Nephron (organoid): Measurements from ENCODE around the gene ZMIZ1.

Experiments used
- H3K27ac Mint-ChIP-seq, 3 experiments: 2 replicates each; pipeline ENCODE4 v1.8.0; 2020; ENCODE audit warnings: mixed read lengths in 3 of 3, mild to moderate bottlenecking in 2 of 3, moderate library complexity in 1 of 3
- H3K27me3 Mint-ChIP-seq: 2 replicates; pipeline ENCODE4 v1.8.0; 2021; ENCODE audit warnings: low read depth, mild to moderate bottlenecking, moderate library complexity, mixed read lengths
- H3K36me3 Mint-ChIP-seq: 2 replicates; pipeline ENCODE4 v1.8.0; 2020; ENCODE audit warnings: low read depth, mixed read lengths
- H3K4me1 Mint-ChIP-seq: 2 replicates; pipeline ENCODE4 v1.8.0; 2020; ENCODE audit warnings: mixed read lengths
- H3K4me3 Mint-ChIP-seq, 3 experiments: 2 replicates each; pipeline ENCODE4 v1.8.0; 2020; ENCODE audit warnings: mild to moderate bottlenecking in 3 of 3, mixed read lengths in 3 of 3, moderate library complexity in 2 of 3
- H3K9me3 Mint-ChIP-seq: 2 replicates; pipeline ENCODE4 v1.8.0; 2020; ENCODE audit warnings: mixed read lengths
- TF ChIP-seq, protein P1 (sequence below), 3 experiments: fragments of 200-600 bp; sonication (generic); IDR thresholded peaks; one replicate each; pipeline ENCODE4 v1.5.0; 2021; ENCODE audit warnings: antibody characterized with exemption in 3 of 3; ENCODE audit not compliant: unreplicated experiment in 3 of 3

The ZMIZ1 gene

DNA sequence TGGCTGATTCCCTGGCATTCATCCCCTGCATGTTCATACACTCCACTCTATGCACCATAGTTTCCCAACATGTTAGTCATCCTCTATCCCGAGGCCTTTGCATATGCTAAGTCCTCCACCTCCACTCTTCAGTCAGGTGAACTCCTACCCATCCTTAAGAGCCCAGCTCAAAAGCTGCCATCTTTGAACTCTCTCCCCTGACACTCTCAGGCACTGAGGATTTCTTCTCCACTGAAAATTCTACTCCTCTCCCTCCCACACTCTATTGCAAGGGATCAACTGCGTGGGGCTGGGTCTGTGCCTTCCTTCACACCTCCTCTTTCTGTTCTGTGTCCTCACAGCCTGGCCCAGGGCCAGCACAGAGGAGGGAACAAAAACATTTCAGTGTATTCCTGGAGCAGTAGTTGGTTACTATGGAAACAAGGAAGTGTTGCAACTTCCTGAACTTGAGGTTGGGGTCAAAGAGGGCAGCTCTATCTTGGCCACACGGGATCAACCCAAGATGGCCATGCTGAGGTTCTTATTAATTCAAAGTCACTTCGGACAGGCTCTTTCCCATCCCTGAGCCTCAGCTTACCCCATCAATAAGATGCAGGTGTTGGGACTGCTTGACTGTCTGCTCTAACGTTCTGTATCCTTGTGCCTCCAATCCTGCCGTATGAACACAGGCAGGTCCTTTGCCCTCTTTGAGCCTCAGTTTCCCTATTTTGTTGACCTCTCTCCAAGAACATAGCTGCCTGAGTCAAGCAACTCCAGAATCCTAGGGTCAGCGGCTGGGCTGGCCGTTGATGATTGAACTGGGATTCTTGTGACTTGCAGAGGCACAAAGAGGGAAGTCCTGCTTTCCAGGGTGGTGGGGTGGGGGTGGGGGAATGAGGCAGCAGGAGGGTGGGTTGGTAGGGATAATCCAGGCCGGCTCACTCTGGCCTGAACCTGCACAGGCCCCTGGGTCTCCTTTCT, 15.5 kb downstream of the ZMIZ1 start:
- Mint-ChIP-seq H3K27ac (peak overlapping the region; percentile 70 to 87 (median 73)), H3K4me3 (peak overlapping the region in 1 of 3 experiments; percentile 25), H3K27me3 (peaks cover 3% of the 10 kb centered on the region), H3K9me3 (no peaks in the 10 kb centered on the region), H3K36me3 (peaks cover 4% of the 10 kb centered on the region), H3K4me1 (peaks cover 64% of the 10 kb centered on the region)
- TF ChIP-seq, protein P1, sequence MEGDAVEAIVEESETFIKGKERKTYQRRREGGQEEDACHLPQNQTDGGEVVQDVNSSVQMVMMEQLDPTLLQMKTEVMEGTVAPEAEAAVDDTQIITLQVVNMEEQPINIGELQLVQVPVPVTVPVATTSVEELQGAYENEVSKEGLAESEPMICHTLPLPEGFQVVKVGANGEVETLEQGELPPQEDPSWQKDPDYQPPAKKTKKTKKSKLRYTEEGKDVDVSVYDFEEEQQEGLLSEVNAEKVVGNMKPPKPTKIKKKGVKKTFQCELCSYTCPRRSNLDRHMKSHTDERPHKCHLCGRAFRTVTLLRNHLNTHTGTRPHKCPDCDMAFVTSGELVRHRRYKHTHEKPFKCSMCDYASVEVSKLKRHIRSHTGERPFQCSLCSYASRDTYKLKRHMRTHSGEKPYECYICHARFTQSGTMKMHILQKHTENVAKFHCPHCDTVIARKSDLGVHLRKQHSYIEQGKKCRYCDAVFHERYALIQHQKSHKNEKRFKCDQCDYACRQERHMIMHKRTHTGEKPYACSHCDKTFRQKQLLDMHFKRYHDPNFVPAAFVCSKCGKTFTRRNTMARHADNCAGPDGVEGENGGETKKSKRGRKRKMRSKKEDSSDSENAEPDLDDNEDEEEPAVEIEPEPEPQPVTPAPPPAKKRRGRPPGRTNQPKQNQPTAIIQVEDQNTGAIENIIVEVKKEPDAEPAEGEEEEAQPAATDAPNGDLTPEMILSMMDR (IDR thresholded peaks at IDR 0.05; ENCODE audit: unreplicated experiment in 3 of 3): no peak

DNA sequence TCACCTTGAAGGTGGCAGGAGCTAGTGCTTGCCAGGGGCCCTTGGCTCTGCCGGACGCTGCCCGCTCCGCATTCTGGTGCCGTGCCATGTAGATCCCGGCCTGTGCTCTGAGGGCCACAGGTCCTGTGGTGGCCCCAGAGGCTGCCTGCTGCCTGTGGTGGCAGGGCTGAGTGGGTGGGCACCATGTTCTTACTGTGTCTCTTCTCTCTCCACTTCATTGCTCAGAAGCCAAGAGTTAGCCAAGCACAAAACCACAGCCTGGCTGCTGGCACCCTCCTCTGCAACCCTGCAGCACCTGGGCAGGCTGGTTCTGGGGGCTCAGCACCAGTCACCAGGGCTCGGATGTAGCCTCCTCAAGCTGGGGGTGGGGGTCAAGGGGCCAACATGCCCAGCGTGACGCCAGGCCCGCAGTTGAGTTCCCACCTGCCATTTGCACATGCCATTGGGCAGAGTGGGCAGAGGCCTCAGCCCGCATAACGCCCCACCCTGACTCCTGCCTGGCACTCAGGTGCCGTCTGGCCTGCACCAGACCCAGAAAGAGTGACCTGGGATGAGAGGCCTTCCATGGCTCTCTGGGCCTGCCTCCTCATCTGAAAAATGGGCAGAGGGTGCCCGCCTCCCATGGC, 16.3 kb downstream of the ZMIZ1 start:
- TF ChIP-seq, protein P1 (IDR thresholded peaks at IDR 0.05; ENCODE audit: unreplicated experiment in 3 of 3): no peak
- H3K27ac Mint-ChIP-seq: peak overlapping the region in 1 of 3 experiments; percentile 70
- no peak overlapping the region for H3K4me3 Mint-ChIP-seq
- H3K4me1 Mint-ChIP-seq: peaks cover 64% of the 10 kb centered on the region
- no peaks in the 10 kb centered on the region for H3K9me3 Mint-ChIP-seq
- peaks cover 3% of the 10 kb centered on the region for H3K27me3 Mint-ChIP-seq
- H3K36me3 Mint-ChIP-seq: peaks cover 4% of the 10 kb centered on the region

DNA sequence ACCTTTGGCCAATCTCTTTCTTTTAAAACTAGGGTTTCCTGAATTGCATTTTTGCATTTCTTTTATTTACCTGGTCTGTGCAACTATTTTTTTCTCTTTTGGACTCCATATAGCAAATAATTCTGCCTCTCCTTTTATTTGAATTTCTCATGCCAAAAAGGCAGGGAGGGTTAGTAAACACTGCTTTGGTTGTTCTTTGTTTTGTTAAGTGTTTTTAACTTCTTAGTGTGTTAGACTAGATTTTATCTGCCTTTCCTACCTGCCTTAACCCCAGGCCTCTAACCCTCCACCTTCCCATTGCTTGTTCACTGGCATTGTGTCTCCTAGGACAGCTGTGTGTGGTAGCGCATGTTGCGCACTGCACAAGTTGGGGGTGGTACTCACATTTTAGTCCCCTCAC, 18.1 kb downstream of the ZMIZ1 start:
- peak overlapping the region in 1 of 3 experiments; percentile 30 for H3K27ac Mint-ChIP-seq
- peaks cover 66% of the 10 kb centered on the region for H3K4me1 Mint-ChIP-seq
- TF ChIP-seq, protein P1 (IDR thresholded peaks at IDR 0.05; ENCODE audit: unreplicated experiment in 3 of 3): no peak
- H3K4me3 Mint-ChIP-seq: no peak overlapping the region
- H3K27me3 Mint-ChIP-seq: peaks cover 3% of the 10 kb centered on the region
- peaks cover 4% of the 10 kb centered on the region for H3K36me3 Mint-ChIP-seq
- no peaks in the 10 kb centered on the region for H3K9me3 Mint-ChIP-seq

DNA sequence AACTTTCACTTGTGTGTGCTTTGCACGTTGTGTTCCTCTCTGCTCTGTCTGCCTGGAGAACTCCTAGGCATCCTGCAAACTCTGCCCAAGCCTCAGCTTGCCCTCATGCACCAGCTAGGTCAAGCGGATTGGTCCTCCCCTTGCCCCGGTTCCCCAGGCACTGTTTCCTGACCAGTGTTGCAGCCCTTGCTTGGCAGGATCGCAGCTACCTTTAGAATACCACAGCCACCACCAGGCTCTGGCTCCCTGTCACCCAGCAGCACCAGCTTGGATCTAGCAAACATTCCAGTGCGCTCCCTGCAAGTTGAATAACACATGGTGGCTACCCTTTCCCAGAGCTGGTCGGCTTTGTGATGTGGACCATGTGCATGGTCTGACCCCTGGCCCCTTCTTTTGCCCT, 19.0 kb downstream of the ZMIZ1 start:
- peaks cover 6% of the 10 kb centered on the region for H3K36me3 Mint-ChIP-seq
- peak overlapping the region in 1 of 3 experiments; percentile 30 for H3K27ac Mint-ChIP-seq
- peaks cover 71% of the 10 kb centered on the region for H3K4me1 Mint-ChIP-seq
- no peak overlapping the region for H3K4me3 Mint-ChIP-seq
- H3K9me3 Mint-ChIP-seq: no peaks in the 10 kb centered on the region
- H3K27me3 Mint-ChIP-seq: peaks cover 3% of the 10 kb centered on the region
- TF ChIP-seq, protein P1 (IDR thresholded peaks at IDR 0.05; ENCODE audit: unreplicated experiment in 3 of 3): no peak

DNA sequence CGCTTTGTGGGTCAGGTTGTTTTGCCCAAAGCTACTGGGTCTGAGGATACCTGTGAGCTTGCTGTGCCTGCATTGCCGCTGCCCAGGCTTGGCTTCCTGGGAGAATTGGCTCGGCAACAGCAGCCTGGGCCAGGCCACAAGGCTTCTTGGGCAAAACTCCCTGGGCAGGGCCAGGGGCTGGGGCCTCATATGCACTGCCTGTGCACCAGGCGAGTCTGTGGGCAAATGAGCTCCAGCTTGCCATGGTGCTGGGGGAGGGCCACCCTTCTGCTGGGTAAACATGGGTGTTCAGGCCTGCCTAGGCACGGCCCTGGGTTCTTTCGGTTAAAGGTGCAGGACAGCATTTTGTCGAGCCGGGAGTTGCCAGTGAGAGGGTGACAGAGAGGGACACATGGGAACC, 19.4 kb downstream of the ZMIZ1 start:
- Mint-ChIP-seq H3K4me1 (peaks cover 69% of the 10 kb centered on the region), H3K27ac (no peak overlapping the region), H3K27me3 (no peaks in the 10 kb centered on the region), H3K4me3 (no peak overlapping the region), H3K9me3 (no peaks in the 10 kb centered on the region), H3K36me3 (peaks cover 8% of the 10 kb centered on the region)
- TF ChIP-seq, protein P1 (IDR thresholded peaks at IDR 0.05; ENCODE audit: unreplicated experiment in 3 of 3): no peak
